ENCODE measurements around the gene UBE3C. TPM values are rescaled to one million over a fixed set of nuclear protein-coding genes. Genes with fewer than 3 reads are reported as not detected.

Gene UBE3C
- total and polyA plus RNA-seq, 4 donors = 44.3 to 113 (median 50.6) TPM

GRCh38 chr7:157278791-157279724 lies 140.3 kb downstream of the UBE3C start:
- Histone ChIP-seq H3K27me3 (ENCODE audit: control insufficient read depth, insufficient read depth, low read length) (peaks cover 16% of the 10 kb centered on the region), H3K4me3 (ENCODE audit: low read depth, low read length) (peak overlapping the region; percentile 27), H3K4me1 (ENCODE audit: control insufficient read depth, insufficient read depth, low read length) (peaks cover 22% of the 10 kb centered on the region), H3K36me3 (ENCODE audit: control insufficient read depth, insufficient read depth, low read length) (no peaks in the 10 kb centered on the region), H3K9me3 (ENCODE audit: control insufficient read depth, insufficient read depth, low read length) (no peaks in the 10 kb centered on the region), H3K27ac (ENCODE audit: low read depth, low read length) (no peak overlapping the region)
- DNase-seq (ENCODE audit: low read depth in 4 of 6, low spot score in 6 of 6) = no peak
- WGBS (ENCODE audit: insufficient coverage) = 32% methylated on average over 77 of the region's 77 CpGs

- DNase-seq (ENCODE audit: low read depth in 4 of 6, low spot score in 6 of 6) = no peak
- no peaks in the 10 kb centered on the region for H3K36me3 ChIP-seq (ENCODE audit: control insufficient read depth, insufficient read depth, low read length)
- H3K4me1 ChIP-seq (ENCODE audit: control insufficient read depth, insufficient read depth, low read length) = peaks cover 22% of the 10 kb centered on the region
- WGBS (ENCODE audit: insufficient coverage) = 22% methylated on average over 39 of the region's 39 CpGs
- H3K4me3 ChIP-seq (ENCODE audit: low read depth, low read length) = peak overlapping the region; percentile 27
- H3K27me3 ChIP-seq (ENCODE audit: control insufficient read depth, insufficient read depth, low read length) = peaks cover 16% of the 10 kb centered on the region
- H3K9me3 ChIP-seq (ENCODE audit: control insufficient read depth, insufficient read depth, low read length) = no peaks in the 10 kb centered on the region
- no peak overlapping the region for H3K27ac ChIP-seq (ENCODE audit: low read depth, low read length)
Observed at GRCh38 chr7:157279741-157280215, 141.1 kb downstream of the UBE3C start.

DNA sequence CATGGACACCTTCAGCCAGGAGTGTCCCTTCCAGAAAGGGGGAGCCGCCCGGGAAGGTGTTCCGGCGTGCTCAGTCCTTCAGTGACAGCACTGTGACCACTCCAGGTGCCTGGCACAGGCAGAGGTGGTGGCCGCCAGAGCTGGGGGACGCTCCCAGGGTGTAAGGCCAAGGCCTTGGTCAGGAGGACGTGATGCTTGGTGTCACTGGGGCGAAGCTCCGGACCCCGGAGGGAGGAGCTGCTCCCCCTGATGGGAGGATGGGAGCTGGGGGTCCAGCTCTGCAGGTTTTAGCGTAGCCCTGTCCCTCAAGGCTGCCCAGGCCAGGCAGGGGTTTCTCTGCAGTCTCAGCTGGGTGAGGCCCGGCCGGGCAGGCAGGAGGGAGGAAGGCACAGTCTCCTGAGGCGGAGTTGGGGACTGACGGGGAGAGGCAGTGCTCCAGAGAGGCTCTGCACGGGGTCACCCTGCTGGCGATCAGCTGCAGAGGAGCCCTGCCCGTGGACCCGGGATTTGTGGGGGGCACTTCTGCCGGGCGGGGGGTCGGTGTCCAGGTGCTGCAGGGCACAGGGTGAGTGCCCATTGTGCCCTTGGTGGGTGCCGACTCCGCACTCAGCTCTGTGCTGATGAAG lies 141.6 kb downstream of the UBE3C start:
- no peak for DNase-seq (ENCODE audit: low read depth in 4 of 6, low spot score in 6 of 6)
- Histone ChIP-seq H3K27ac (ENCODE audit: low read depth, low read length) (no peak overlapping the region), H3K4me3 (ENCODE audit: low read depth, low read length) (no peak overlapping the region), H3K36me3 (ENCODE audit: control insufficient read depth, insufficient read depth, low read length) (no peaks in the 10 kb centered on the region), H3K4me1 (ENCODE audit: control insufficient read depth, insufficient read depth, low read length) (peaks cover 22% of the 10 kb centered on the region), H3K9me3 (ENCODE audit: control insufficient read depth, insufficient read depth, low read length) (no peaks in the 10 kb centered on the region), H3K27me3 (ENCODE audit: control insufficient read depth, insufficient read depth, low read length) (peaks cover 16% of the 10 kb centered on the region)
- WGBS (ENCODE audit: insufficient coverage) = 93% methylated on average over 24 of the region's 24 CpGs

DNA sequence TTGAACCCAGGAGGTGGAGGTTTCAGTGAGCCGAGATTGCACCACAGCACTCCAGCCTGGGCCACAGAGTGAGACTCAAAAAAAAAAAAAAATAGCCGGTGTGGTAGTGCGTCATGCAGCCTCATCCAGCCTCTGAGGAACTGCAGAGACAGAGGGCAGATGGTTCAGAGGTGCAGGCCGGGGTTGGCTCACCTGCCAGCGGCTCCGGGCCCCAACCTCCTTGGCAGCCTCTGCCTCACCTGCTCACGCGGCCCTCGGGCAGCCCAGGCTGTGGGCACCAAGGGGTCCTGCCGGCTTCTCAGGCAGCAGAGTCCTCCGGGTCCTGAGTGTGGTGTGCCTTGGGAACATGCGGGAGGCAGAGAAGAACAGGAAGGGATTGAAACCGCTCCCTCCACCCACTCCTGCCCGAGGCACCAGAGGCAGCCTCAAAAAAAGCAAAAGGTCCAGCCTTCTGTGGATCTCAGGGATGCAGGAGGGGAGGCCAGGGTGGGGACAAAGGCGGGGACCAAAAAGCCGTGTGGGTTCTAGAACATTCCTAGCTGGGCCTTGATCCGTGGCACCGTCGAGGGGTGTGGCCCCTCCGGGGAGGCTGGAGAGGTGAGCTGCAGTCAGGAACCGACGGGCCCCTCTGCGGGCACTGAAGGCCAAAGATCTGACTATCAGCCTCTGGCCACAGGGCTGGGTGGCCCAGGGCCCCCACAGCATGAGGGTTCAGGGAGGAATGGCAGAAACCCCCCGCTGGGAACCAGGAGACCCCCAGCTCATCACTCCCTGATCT lies 142.7 kb downstream of the UBE3C start:
- Histone ChIP-seq H3K4me1 (ENCODE audit: control insufficient read depth, insufficient read depth, low read length) (peaks cover 22% of the 10 kb centered on the region), H3K27me3 (ENCODE audit: control insufficient read depth, insufficient read depth, low read length) (peaks cover 16% of the 10 kb centered on the region), H3K27ac (ENCODE audit: low read depth, low read length) (no peak overlapping the region), H3K4me3 (ENCODE audit: low read depth, low read length) (no peak overlapping the region), H3K9me3 (ENCODE audit: control insufficient read depth, insufficient read depth, low read length) (no peaks in the 10 kb centered on the region), H3K36me3 (ENCODE audit: control insufficient read depth, insufficient read depth, low read length) (no peaks in the 10 kb centered on the region)
- no peak for DNase-seq (ENCODE audit: low read depth in 4 of 6, low spot score in 6 of 6)
- 91% methylated on average over 21 of the region's 24 CpGs for WGBS (ENCODE audit: insufficient coverage)

- H3K4me3 ChIP-seq (ENCODE audit: low read depth, low read length) = no peak overlapping the region
- H3K27ac ChIP-seq (ENCODE audit: low read depth, low read length) = no peak overlapping the region
- DNase-seq (ENCODE audit: low read depth in 4 of 6, low spot score in 6 of 6) = no peak
- 54% methylated on average over 25 of the region's 25 CpGs for WGBS (ENCODE audit: insufficient coverage)
- no peaks in the 10 kb centered on the region for H3K9me3 ChIP-seq (ENCODE audit: control insufficient read depth, insufficient read depth, low read length)
- H3K36me3 ChIP-seq (ENCODE audit: control insufficient read depth, insufficient read depth, low read length) = no peaks in the 10 kb centered on the region
- H3K27me3 ChIP-seq (ENCODE audit: control insufficient read depth, insufficient read depth, low read length) = peaks cover 16% of the 10 kb centered on the region
- H3K4me1 ChIP-seq (ENCODE audit: control insufficient read depth, insufficient read depth, low read length) = peaks cover 15% of the 10 kb centered on the region
Observed at GRCh38 chr7:157282141-157282801, 143.5 kb downstream of the UBE3C start.

- 97% methylated on average over 10 of the region's 17 CpGs for WGBS (ENCODE audit: insufficient coverage)
- H3K9me3 ChIP-seq (ENCODE audit: control insufficient read depth, insufficient read depth, low read length) = no peaks in the 10 kb centered on the region
- H3K27ac ChIP-seq (ENCODE audit: low read depth, low read length) = no peak overlapping the region
- no peak overlapping the region for H3K4me3 ChIP-seq (ENCODE audit: low read depth, low read length)
- no peaks in the 10 kb centered on the region for H3K36me3 ChIP-seq (ENCODE audit: control insufficient read depth, insufficient read depth, low read length)
- peaks cover 4% of the 10 kb centered on the region for H3K27me3 ChIP-seq (ENCODE audit: control insufficient read depth, insufficient read depth, low read length)
- no peak for DNase-seq (ENCODE audit: low read depth in 4 of 6, low spot score in 6 of 6)
- H3K4me1 ChIP-seq (ENCODE audit: control insufficient read depth, insufficient read depth, low read length) = peaks cover 5% of the 10 kb centered on the region
Observed at GRCh38 chr7:157284229-157285014, 145.7 kb downstream of the UBE3C start.

GRCh38 chr7:157291404-157292080 lies 152.8 kb downstream of the UBE3C start:
- Histone ChIP-seq H3K4me1 (ENCODE audit: control insufficient read depth, insufficient read depth, low read length) (no peaks in the 10 kb centered on the region), H3K9me3 (ENCODE audit: control insufficient read depth, insufficient read depth, low read length) (no peaks in the 10 kb centered on the region), H3K4me3 (ENCODE audit: low read depth, low read length) (no peak overlapping the region), H3K36me3 (ENCODE audit: control insufficient read depth, insufficient read depth, low read length) (no peaks in the 10 kb centered on the region), H3K27me3 (ENCODE audit: control insufficient read depth, insufficient read depth, low read length) (no peaks in the 10 kb centered on the region), H3K27ac (ENCODE audit: low read depth, low read length) (no peak overlapping the region)
- WGBS (ENCODE audit: insufficient coverage) = 82% methylated on average over 20 of the region's 29 CpGs
- DNase-seq (ENCODE audit: low read depth in 4 of 6, low spot score in 6 of 6) = no peak

DNA sequence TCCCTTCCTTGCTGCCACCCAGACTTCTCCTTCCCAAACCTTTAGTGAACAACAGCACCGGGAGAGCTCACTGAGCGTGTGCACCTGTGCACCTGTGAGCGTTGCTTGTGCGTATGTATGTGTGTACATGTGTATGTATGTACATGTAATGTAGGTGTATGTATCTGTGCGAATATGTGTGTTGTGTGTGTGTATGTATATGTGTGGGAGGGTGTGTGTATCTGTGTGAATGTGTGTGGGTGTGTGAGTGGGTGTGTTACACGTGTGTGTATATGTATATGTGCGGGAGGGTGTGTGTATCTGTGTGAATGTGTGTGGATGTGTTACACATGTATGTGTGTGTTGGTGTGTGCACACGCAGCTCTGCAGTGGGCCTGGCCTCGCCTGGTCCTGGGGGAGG lies 153.5 kb downstream of the UBE3C start:
- Histone ChIP-seq H3K4me3 (ENCODE audit: low read depth, low read length) (no peak overlapping the region), H3K4me1 (ENCODE audit: control insufficient read depth, insufficient read depth, low read length) (no peaks in the 10 kb centered on the region), H3K27ac (ENCODE audit: low read depth, low read length) (no peak overlapping the region), H3K9me3 (ENCODE audit: control insufficient read depth, insufficient read depth, low read length) (no peaks in the 10 kb centered on the region), H3K36me3 (ENCODE audit: control insufficient read depth, insufficient read depth, low read length) (no peaks in the 10 kb centered on the region), H3K27me3 (ENCODE audit: control insufficient read depth, insufficient read depth, low read length) (no peaks in the 10 kb centered on the region)
- WGBS (ENCODE audit: insufficient coverage) = 94% methylated on average over 9 of the region's 9 CpGs
- DNase-seq (ENCODE audit: low read depth in 4 of 6, low spot score in 6 of 6) = no peak

Data from spinal cord (tissue), 10 donors.